HG02970 (cell line): Measurements from ENCODE around the gene NMUR1.

ENCODE experiments used
- ATAC-seq: cut with Tn5 transposase; IDR thresholded peaks from one replicate; pipeline ENCODE4 v1.9.1; 2021; ENCODE audit warnings: mild to moderate bottlenecking, moderate library complexity, moderate number of reproducible peaks; ENCODE audit not compliant: unreplicated experiment, low FRiP score

The NMUR1 gene

GRCh38 chr2:231554748-231555545 is 24.7 kb upstream of the NMUR1 start:
- no peak for ATAC-seq

GRCh38 chr2:231554327-231554726 is 24.1 kb upstream of the NMUR1 start:
- ATAC-seq, result no peak

- no peak for ATAC-seq
Observed at GRCh38 chr2:231552752-231553151, 22.5 kb upstream of the NMUR1 start.

GRCh38 chr2:231549446-231550239 is 19.4 kb upstream of the NMUR1 start:
- no peak for ATAC-seq

- ATAC-seq, result no peak
Observed at GRCh38 chr2:231548752-231549151, 18.5 kb upstream of the NMUR1 start.

- no peak for ATAC-seq
Observed at GRCh38 chr2:231547315-231548110, 17.3 kb upstream of the NMUR1 start.

GRCh38 chr2:231546014-231546715 is 15.9 kb upstream of the NMUR1 start:
- ATAC-seq, result no peak

GRCh38 chr2:231545105-231545902 is 15.1 kb upstream of the NMUR1 start:
- peak; percentile 91 for ATAC-seq

- ATAC-seq, result no peak
Observed at GRCh38 chr2:231542136-231542535, 11.9 kb upstream of the NMUR1 start.

GRCh38 chr2:231541645-231542044 is 11.4 kb upstream of the NMUR1 start:
- no peak for ATAC-seq

- no peak for ATAC-seq
Observed at GRCh38 chr2:231539991-231540390, 9.7 kb upstream of the NMUR1 start.

- no peak for ATAC-seq
Observed at GRCh38 chr2:231535961-231536360, 5.7 kb upstream of the NMUR1 start.

GRCh38 chr2:231533777-231534125 is 3.5 kb upstream of the NMUR1 start:
- no peak for ATAC-seq

- no peak for ATAC-seq
Observed at GRCh38 chr2:231533086-231533776, 3.0 kb upstream of the NMUR1 start.

GRCh38 chr2:231532756-231533035 is 2.5 kb upstream of the NMUR1 start:
- no peak for ATAC-seq

GRCh38 chr2:231531883-231532755 is 1.9 kb upstream of the NMUR1 start:
- no peak for ATAC-seq

- ATAC-seq, result no peak
Observed at GRCh38 chr2:231531466-231531865, 1.2 kb upstream of the NMUR1 start.

- no peak for ATAC-seq
Observed at GRCh38 chr2:231528636-231529030, 1.6 kb downstream of the NMUR1 start.
